Anterior cingulate cortex (tissue), 58 donors: Measurements from ENCODE around the gene CDAN1.
A peak's percentile ranks its signal among the peaks of the same experiment; 100 is the strongest.

ENCODE experiments used
- DNase-seq, 58 donors: peaks; one replicate each; lab custom pipeline; 2025; lab: John Stamatoyannopoulos, UW

The CDAN1 gene

DNA sequence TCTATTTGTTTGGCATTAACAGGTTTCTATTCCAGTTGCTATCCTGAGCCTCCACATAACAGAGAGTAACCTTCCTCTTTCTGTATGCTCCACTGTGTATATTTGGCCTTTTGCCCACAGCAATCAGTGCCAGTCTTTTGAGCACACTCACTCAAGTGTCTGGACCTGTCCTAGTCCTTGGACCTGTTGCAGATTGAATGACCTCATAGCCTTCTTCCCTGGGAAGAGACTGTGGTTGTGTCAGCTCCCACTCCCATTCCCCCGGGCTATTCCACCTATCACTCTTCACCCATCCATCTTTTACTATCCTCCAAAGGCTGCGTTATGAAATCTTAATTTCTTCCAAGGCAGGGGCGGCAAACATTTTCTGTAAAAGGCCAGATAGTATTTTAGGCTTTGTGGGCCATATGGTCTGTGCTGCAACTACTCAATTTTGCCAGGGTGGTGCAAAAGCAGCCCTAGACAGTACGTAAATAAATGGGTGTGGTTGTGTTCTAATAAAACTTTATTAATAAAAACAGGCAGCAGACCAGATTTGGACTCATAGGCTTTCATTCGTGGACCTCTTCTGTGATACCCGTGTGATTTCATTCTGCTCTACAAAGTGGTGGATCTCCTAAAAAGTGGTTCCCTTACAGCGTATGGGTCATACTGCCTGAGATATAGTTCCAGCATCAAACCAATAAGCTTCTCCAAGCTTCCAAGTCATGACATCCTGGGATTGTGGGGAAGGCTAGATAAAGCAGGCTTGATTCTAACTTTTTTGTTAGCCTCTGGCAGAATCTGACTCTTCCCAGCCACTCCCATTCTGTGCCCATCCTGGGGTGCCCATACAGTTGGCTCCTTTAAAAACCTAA, 57.4 kb downstream of the CDAN1 start:
- peak in 1 of 58 donors; percentile 10 for DNase-seq

DNA sequence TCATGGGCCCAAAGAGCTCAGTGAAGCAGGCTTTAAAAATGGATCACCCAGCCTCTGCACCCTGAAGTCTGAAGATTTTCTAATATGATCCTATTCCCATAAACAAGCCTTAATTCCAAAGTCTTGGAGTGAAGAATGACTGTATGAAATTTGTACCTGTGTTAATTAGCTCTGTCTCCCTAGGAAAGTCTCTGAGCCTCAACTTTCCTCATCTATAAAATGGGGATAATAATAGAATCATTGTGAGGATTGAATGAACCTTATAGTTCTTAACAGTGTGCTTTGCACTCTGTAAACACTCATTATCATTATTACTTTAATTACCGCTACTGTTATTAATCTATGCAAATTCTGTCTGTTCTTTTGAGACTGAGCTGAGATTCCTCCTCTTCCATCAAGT, 61.9 kb downstream of the CDAN1 start:
- no peak for DNase-seq

DNA sequence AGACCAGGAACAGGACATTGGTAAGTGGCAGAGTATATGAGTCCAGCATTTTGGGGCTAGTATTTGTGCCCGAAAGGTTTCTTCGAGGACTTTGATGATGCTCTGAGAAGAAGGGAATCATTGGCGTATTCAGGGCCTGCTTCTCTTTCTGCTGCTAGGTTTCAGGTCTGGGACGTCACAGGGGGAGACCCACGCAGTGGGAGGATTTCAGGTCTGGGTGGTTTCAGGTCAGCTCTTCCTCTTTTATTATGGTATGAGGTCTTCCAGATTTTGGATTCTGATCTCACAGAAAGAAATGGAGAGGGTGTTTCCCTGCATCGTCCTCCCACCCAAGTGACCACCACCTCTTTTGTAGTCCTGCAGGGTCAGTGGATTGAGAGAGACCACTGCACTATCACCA, 62.5 kb downstream of the CDAN1 start:
- DNase-seq: no peak
